C4-2B (cell line): Measurements from ENCODE around the gene HPX.

Experiments used
- ZFX ChIP-seq: fragments of 450-650 bp; IDR thresholded peaks from 2 replicates; pipeline ENCODE4 v1.6.1; 2017
- TF ChIP-seq, protein P1 (sequence below): fragments of 450-650 bp; conservative IDR thresholded peaks from 2 replicates; pipeline ENCODE4 v1.5.1; 2017; ENCODE audit warnings: mild to moderate bottlenecking

DNA sequence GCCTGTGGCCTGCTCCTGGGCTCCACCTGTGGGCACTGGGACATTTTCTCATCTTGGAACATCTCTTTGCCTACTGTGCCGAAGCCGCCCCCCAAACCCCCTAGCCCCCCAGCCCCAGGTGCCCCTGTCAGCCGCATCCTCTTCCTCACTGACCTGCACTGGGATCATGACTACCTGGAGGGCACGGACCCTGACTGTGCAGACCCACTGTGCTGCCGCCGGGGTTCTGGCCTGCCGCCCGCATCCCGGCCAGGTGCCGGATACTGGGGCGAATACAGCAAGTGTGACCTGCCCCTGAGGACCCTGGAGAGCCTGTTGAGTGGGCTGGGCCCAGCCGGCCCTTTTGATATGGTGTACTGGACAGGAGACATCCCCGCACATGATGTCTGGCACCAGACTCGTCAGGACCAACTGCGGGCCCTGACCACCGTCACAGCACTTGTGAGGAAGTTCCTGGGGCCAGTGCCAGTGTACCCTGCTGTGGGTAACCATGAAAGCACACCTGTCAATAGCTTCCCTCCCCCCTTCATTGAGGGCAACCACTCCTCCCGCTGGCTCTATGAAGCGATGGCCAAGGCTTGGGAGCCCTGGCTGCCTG lies 49.2 kb downstream of the HPX start:
- TF ChIP-seq, protein P1, sequence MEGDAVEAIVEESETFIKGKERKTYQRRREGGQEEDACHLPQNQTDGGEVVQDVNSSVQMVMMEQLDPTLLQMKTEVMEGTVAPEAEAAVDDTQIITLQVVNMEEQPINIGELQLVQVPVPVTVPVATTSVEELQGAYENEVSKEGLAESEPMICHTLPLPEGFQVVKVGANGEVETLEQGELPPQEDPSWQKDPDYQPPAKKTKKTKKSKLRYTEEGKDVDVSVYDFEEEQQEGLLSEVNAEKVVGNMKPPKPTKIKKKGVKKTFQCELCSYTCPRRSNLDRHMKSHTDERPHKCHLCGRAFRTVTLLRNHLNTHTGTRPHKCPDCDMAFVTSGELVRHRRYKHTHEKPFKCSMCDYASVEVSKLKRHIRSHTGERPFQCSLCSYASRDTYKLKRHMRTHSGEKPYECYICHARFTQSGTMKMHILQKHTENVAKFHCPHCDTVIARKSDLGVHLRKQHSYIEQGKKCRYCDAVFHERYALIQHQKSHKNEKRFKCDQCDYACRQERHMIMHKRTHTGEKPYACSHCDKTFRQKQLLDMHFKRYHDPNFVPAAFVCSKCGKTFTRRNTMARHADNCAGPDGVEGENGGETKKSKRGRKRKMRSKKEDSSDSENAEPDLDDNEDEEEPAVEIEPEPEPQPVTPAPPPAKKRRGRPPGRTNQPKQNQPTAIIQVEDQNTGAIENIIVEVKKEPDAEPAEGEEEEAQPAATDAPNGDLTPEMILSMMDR, result no peak
- TF ChIP-seq ZFX, result no peak
